Neural progenitor cell (in vitro differentiated cells): Measurements from ENCODE around the gene FBXL19. TPM values are rescaled to one million over a fixed set of nuclear protein-coding genes. Genes with fewer than 3 reads are reported as not detected.

Experiments
- DNase-seq: peaks from one replicate; pipeline ENCODE4 v3.0.0-alpha.2; 2016; ENCODE audit warnings: low spot score
- H2AFZ ChIP-seq: fragments of 200-600 bp; sonication (generic); replicated peaks from 2 replicates; pipeline ENCODE4 v1.6.1; 2016; ENCODE audit warnings: antibody characterized with exemption
- H3F3A ChIP-seq: fragments of 200-600 bp; sonication (generic); 2 replicates; pipeline ENCODE4 v1.6.1; 2016; ENCODE audit warnings: antibody characterized with exemption, low read depth
- H3K27ac ChIP-seq: fragments of 200-600 bp; sonication (generic); 2 replicates; pipeline ENCODE4 v1.5.1; 2016; ENCODE audit warnings: mild to moderate bottlenecking
- H3K27me3 ChIP-seq: fragments of 200-600 bp; sonication (generic); 2 replicates; pipeline ENCODE4 v1.6.1; 2016; ENCODE audit warnings: mild to moderate bottlenecking, moderate library complexity
- H3K36me3 ChIP-seq: fragments of 200-600 bp; sonication (generic); 2 replicates; pipeline ENCODE4 v1.5.1; 2016
- H3K4me1 ChIP-seq: fragments of 200-600 bp; sonication (generic); 2 replicates; pipeline ENCODE4 v1.6.1; 2016; ENCODE audit warnings: mixed run types
- H3K4me2 ChIP-seq: fragments of 200-600 bp; sonication (generic); 2 replicates; pipeline ENCODE4 v1.6.1; 2016
- H3K4me3 ChIP-seq: fragments of 200-600 bp; sonication (generic); 2 replicates; pipeline ENCODE4 v1.5.1; 2016
- H3K79me2 ChIP-seq: fragments of 200-600 bp; sonication (generic); 2 replicates; pipeline ENCODE4 v1.6.1; 2016; ENCODE audit warnings: low read depth
- H3K9ac ChIP-seq: fragments of 200-600 bp; sonication (generic); 2 replicates; pipeline ENCODE4 v1.6.1; 2016
- H3K9me3 ChIP-seq: fragments of 200-600 bp; sonication (generic); 2 replicates; pipeline ENCODE4 v1.5.1; 2016; ENCODE audit warnings: low read depth
- H4K20me1 ChIP-seq: fragments of 200-600 bp; sonication (generic); 2 replicates; pipeline ENCODE4 v1.6.1; 2016; ENCODE audit warnings: low read depth
- H3K27ac Mint-ChIP-seq: 3 replicates; pipeline ENCODE4 v1.8.0; 2021; ENCODE audit warnings: mixed read lengths
- H3K27me3 Mint-ChIP-seq: 2 replicates; pipeline ENCODE4 v1.8.0; 2022; ENCODE audit warnings: low read depth, mild to moderate bottlenecking, inconsistent platforms, moderate library complexity, mixed read lengths; ENCODE audit not compliant: insufficient read depth
- H3K36me3 Mint-ChIP-seq: 3 replicates; pipeline ENCODE4 v1.8.0; 2021; ENCODE audit warnings: mixed read lengths
- H3K4me1 Mint-ChIP-seq: 3 replicates; pipeline ENCODE4 v1.8.0; 2021; ENCODE audit warnings: mixed read lengths
- H3K4me3 Mint-ChIP-seq: 3 replicates; pipeline ENCODE4 v1.8.0; 2021; ENCODE audit warnings: mild to moderate bottlenecking, moderate library complexity, mixed read lengths
- H3K9me3 Mint-ChIP-seq: 3 replicates; pipeline ENCODE4 v1.8.0; 2020; ENCODE audit warnings: mixed read lengths
- EZH2 ChIP-seq: fragments of 200-600 bp; sonication (generic); IDR thresholded peaks from 2 replicates; pipeline ENCODE4 v1.6.1; 2017; ENCODE audit warnings: antibody characterized with exemption, mild to moderate bottlenecking, moderate library complexity
- EZH2phosphoT487 ChIP-seq: fragments of 200-600 bp; sonication (generic); IDR thresholded peaks from 2 replicates; pipeline ENCODE4 v1.6.1; 2017; ENCODE audit warnings: antibody characterized with exemption
- total RNA-seq: library from RNA; depleted of rRNA; stranded (reverse); fragments of >200 nt; gene quantifications from 2 replicates; pipeline ENCODE4 v1.2.3, GENCODE V29; 2015; ENCODE audit warnings: low replicate concordance
- TF ChIP-seq, protein P1 (sequence below): fragments of 200-600 bp; sonication (generic); IDR thresholded peaks from 2 replicates; pipeline ENCODE4 v1.5.1; 2017; ENCODE audit warnings: antibody characterized with exemption, mild to moderate bottlenecking

FBXL19 gene
- total RNA-seq, 1 donor from 2014 or later, result 9.2 TPM

GRCh38 chr16:30946671-30947540 lies 23.5 kb downstream of the FBXL19 start:
- H3K9ac ChIP-seq, result no peak overlapping the region
- peaks cover 10% of the 10 kb centered on the region for H3K27me3 Mint-ChIP-seq
- peak overlapping the region; percentile 84 for H3K27ac Mint-ChIP-seq
- peak overlapping the region; percentile 96 for H3K4me2 ChIP-seq
- H3K4me1 ChIP-seq, result peaks cover 19% of the 10 kb centered on the region
- H3K4me3 Mint-ChIP-seq, result peak overlapping the region; percentile 70
- peaks cover 19% of the 10 kb centered on the region for H3K36me3 Mint-ChIP-seq
- peaks cover 22% of the 10 kb centered on the region for H3K79me2 ChIP-seq
- H3K4me3 ChIP-seq, result peak overlapping the region; percentile 96
- no peak overlapping the region for H2AFZ ChIP-seq
- H3K36me3 ChIP-seq, result peaks cover 9% of the 10 kb centered on the region
- H3K4me1 Mint-ChIP-seq, result peaks cover 33% of the 10 kb centered on the region
- H3K9me3 Mint-ChIP-seq, result no peaks in the 10 kb centered on the region
- H3K27me3 ChIP-seq, result no peaks in the 10 kb centered on the region
- H3K27ac ChIP-seq, result no peak overlapping the region
- peaks cover 37% of the 10 kb centered on the region for H3F3A ChIP-seq
- DNase-seq, result no peak
- H3K9me3 ChIP-seq, result no peaks in the 10 kb centered on the region
- H4K20me1 ChIP-seq, result peaks cover 21% of the 10 kb centered on the region
- TF ChIP-seq EZH2 (no peak), EZH2phosphoT487 (no peak)
- TF ChIP-seq, protein P1, sequence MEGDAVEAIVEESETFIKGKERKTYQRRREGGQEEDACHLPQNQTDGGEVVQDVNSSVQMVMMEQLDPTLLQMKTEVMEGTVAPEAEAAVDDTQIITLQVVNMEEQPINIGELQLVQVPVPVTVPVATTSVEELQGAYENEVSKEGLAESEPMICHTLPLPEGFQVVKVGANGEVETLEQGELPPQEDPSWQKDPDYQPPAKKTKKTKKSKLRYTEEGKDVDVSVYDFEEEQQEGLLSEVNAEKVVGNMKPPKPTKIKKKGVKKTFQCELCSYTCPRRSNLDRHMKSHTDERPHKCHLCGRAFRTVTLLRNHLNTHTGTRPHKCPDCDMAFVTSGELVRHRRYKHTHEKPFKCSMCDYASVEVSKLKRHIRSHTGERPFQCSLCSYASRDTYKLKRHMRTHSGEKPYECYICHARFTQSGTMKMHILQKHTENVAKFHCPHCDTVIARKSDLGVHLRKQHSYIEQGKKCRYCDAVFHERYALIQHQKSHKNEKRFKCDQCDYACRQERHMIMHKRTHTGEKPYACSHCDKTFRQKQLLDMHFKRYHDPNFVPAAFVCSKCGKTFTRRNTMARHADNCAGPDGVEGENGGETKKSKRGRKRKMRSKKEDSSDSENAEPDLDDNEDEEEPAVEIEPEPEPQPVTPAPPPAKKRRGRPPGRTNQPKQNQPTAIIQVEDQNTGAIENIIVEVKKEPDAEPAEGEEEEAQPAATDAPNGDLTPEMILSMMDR, result no peak

GRCh38 chr16:30947541-30947858 lies 24.1 kb downstream of the FBXL19 start:
- Histone ChIP-seq H3K4me3 (peak overlapping the region; percentile 96), H3K9me3 (no peaks in the 10 kb centered on the region), H3K27ac (no peak overlapping the region), H3K4me1 (peaks cover 19% of the 10 kb centered on the region), H2AFZ (peak overlapping the region; percentile 43), H3K4me2 (peak overlapping the region; percentile 96), H3K27me3 (no peaks in the 10 kb centered on the region), H3K9ac (no peak overlapping the region), H3K79me2 (peaks cover 21% of the 10 kb centered on the region), H4K20me1 (peaks cover 16% of the 10 kb centered on the region), H3K36me3 (peaks cover 9% of the 10 kb centered on the region), H3F3A (peaks cover 37% of the 10 kb centered on the region)
- DNase-seq, result peak; percentile 37
- TF ChIP-seq, protein P1, result no peak
- TF ChIP-seq EZH2phosphoT487, result no peak
- TF ChIP-seq EZH2, result no peak
- Mint-ChIP-seq H3K27ac (peak overlapping the region; percentile 95), H3K27me3 (peaks cover 10% of the 10 kb centered on the region), H3K36me3 (peaks cover 19% of the 10 kb centered on the region), H3K9me3 (no peaks in the 10 kb centered on the region), H3K4me1 (peaks cover 31% of the 10 kb centered on the region), H3K4me3 (peak overlapping the region; percentile 84)

GRCh38 chr16:30947859-30948666 lies 24.7 kb downstream of the FBXL19 start:
- H2AFZ ChIP-seq, result peak overlapping the region; percentile 43
- peaks cover 9% of the 10 kb centered on the region for H3K36me3 ChIP-seq
- peaks cover 15% of the 10 kb centered on the region for H3K79me2 ChIP-seq
- peaks cover 19% of the 10 kb centered on the region for H3K4me1 ChIP-seq
- peaks cover 40% of the 10 kb centered on the region for H3F3A ChIP-seq
- no peaks in the 10 kb centered on the region for H3K9me3 ChIP-seq
- peak overlapping the region; percentile 51 for H3K27ac ChIP-seq
- peaks cover 12% of the 10 kb centered on the region for H4K20me1 ChIP-seq
- peak; percentile 100 for DNase-seq
- peaks cover 27% of the 10 kb centered on the region for H3K4me1 Mint-ChIP-seq
- peaks cover 10% of the 10 kb centered on the region for H3K27me3 Mint-ChIP-seq
- H3K4me3 Mint-ChIP-seq, result peak overlapping the region; percentile 93
- peak overlapping the region; percentile 96 for H3K4me3 ChIP-seq
- H3K9ac ChIP-seq, result no peak overlapping the region
- no peaks in the 10 kb centered on the region for H3K27me3 ChIP-seq
- peaks cover 16% of the 10 kb centered on the region for H3K36me3 Mint-ChIP-seq
- peak overlapping the region; percentile 96 for H3K4me2 ChIP-seq
- no peak for TF ChIP-seq EZH2
- no peak for TF ChIP-seq EZH2phosphoT487
- TF ChIP-seq, protein P1, result peak; percentile 29
- no peaks in the 10 kb centered on the region for H3K9me3 Mint-ChIP-seq
- H3K27ac Mint-ChIP-seq, result peak overlapping the region; percentile 95
